Cardiac fibroblast (primary cell): Measurements from ENCODE around the gene MMS22L.

Source experiments
- DNase-seq, 2 donors: peaks; one replicate each; pipeline versions ENCODE4 v3.0.0 to v3.0.0-alpha.2; 2010; ENCODE audit warnings: low read depth in 2 of 2
- H3K4me3 ChIP-seq, 2 donors: replicated peaks in 1 of 2; 1 replicate in 1 of 2; 2 replicates in 1 of 2; pipeline ENCODE4 v1.5.1; 2011; ENCODE audit warnings: low read depth in 2 of 2, low read length in 2 of 2, mild to moderate bottlenecking in 2 of 2, moderate library complexity in 1 of 2
- TF ChIP-seq, protein P1 (sequence below): IDR thresholded peaks from one replicate; pipeline ENCODE4 v1.5.1; 2011; ENCODE audit warnings: low read depth, mild to moderate bottlenecking, low read length, inconsistent platforms

The MMS22L gene

DNA sequence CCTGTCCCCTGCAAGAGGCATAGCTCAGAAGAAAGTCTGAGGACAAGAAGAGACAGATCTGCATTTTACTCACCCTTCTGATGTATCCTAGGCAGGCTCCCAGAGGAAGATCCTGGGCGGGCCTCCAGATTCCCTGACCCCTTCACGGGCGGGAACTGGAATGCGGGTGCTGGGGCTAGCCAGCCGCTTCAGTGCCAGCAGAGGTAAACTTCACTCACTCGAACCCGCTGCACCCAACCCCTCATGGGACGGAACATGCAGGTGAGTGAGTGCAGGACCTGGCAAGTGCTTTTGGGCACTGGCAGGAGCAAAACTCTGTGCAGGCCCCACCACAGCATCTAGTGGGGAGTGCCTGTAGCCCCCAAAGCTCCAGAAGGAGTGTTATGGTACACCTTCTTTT, 171.8 kb downstream of the MMS22L start:
- H3K4me3 ChIP-seq = no peak overlapping the region
- DNase-seq = no peak
- TF ChIP-seq, protein P1, sequence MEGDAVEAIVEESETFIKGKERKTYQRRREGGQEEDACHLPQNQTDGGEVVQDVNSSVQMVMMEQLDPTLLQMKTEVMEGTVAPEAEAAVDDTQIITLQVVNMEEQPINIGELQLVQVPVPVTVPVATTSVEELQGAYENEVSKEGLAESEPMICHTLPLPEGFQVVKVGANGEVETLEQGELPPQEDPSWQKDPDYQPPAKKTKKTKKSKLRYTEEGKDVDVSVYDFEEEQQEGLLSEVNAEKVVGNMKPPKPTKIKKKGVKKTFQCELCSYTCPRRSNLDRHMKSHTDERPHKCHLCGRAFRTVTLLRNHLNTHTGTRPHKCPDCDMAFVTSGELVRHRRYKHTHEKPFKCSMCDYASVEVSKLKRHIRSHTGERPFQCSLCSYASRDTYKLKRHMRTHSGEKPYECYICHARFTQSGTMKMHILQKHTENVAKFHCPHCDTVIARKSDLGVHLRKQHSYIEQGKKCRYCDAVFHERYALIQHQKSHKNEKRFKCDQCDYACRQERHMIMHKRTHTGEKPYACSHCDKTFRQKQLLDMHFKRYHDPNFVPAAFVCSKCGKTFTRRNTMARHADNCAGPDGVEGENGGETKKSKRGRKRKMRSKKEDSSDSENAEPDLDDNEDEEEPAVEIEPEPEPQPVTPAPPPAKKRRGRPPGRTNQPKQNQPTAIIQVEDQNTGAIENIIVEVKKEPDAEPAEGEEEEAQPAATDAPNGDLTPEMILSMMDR = no peak

DNA sequence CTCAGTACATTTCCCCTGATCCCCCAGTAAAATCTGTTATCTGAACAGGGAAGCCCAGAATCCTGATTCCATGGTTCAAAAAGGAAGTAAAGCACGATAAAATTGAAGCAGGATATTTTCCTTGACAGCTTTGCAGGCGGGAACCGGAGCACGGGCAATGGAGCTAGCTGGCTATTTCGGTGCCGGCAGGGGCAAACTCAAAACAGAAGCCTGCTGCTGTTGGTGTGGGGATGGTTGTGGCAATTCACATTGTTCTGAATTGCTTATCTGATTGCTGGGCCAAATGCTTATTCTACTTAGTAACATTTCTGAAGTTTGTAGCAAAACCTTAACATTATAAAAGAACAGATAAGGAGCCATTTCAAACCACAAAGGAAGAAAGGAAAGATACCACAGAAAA, 172.4 kb downstream of the MMS22L start:
- TF ChIP-seq, protein P1 = no peak
- no peak overlapping the region for H3K4me3 ChIP-seq
- DNase-seq = peak in 1 of 2 donors; percentile 7

DNA sequence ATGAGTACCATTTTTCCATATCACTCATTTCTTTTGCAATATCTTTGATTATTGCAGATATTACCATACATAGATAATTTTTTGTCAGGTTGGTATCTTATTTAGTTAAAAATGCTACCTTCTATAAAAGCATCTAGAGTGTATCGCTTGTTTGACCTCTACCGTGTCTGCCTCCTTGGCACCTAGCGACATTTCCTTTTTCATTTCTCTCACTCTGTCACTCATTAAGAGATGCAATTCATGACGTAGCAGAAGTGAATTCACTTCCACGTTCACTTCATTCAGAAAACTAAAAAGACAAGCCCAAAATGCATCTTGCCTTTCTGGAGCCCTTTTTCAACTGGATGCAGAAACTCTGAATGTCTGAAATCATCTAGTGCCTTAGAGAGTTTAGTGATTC, 172.9 kb downstream of the MMS22L start:
- TF ChIP-seq, protein P1 = no peak
- H3K4me3 ChIP-seq = no peak overlapping the region
- no peak for DNase-seq

DNA sequence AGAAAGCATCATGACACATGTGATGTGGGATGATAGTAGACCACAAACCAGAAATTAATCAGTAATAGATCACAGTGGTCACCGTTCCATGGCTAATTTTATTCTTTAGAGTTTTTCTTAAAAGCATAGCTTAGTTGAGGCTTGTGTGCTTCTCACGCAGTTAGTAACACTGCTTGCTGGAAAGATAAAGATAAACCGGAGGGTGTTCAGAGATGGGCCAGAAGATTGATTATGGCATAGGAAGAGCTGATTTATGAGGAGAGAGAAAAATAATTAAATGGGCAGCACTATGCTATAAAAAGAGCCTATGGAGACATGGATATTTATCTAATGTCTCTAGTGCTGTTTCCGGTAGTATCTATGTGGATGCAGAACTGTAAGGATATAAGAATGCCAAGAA, 173.6 kb downstream of the MMS22L start:
- TF ChIP-seq, protein P1 = no peak
- no peak overlapping the region for H3K4me3 ChIP-seq
- DNase-seq = no peak

DNA sequence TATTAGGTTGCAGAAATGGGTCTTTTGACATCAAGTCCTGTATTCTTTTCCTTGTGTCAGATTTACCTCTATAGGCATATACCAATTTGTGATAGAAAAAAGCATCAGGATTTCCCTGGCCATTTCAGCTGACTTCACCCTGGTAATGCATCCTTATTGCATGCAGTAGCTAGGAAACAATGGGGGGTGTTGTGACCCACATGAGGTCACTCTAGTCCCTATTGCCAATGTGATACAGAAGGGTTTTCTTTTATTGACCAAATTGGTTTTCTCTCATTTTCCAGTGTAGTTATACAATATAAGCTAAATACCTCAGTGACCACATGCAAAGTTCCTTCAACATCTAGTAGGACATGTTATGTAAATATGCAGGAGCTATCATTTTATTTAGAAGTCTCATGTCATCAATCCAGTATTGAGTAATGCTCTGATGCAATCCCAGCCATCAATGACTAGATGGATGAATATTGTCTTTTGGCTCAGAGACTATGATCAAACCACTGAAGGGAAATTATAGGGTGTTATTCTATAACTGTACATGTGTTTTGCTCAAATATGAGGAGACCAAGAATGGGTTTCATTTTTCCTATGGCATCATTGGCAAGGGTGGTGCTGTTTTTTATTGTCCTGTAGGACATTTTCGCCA, 180.7 kb downstream of the MMS22L start:
- TF ChIP-seq, protein P1 = no peak
- DNase-seq = no peak

DNA sequence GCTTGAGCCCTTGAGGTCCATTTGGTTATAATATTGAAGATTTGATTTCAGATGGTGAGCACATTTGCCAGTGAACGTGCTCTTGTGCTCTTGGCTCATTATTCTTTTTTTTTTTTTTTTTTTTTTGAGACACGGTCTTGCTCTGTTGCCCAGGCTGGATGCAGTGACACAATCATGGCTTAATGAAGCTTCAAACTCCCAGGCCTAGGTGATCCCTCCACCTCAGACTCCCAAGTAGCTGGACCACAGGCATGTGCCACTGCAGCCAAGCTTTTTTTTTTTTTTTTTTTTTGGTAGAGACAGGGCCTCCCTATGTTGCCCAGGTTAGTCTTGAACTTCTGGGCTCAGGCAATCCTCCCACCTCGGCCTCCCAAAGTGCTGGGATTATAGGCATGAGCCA, 182.3 kb downstream of the MMS22L start:
- H3K4me3 ChIP-seq = no peak overlapping the region
- DNase-seq = no peak
- TF ChIP-seq, protein P1 = no peak

More for the DNA sequence above, 180.7 kb downstream of the MMS22L start:
- no peak overlapping the region for H3K4me3 ChIP-seq
